ENCODE results near the gene DENND1A.
"Not testable (repeated sequence)": the region's sequence is repeated elsewhere in the genome, so short reads cannot be mapped to it uniquely, and the experiment has no call there.

DNA sequence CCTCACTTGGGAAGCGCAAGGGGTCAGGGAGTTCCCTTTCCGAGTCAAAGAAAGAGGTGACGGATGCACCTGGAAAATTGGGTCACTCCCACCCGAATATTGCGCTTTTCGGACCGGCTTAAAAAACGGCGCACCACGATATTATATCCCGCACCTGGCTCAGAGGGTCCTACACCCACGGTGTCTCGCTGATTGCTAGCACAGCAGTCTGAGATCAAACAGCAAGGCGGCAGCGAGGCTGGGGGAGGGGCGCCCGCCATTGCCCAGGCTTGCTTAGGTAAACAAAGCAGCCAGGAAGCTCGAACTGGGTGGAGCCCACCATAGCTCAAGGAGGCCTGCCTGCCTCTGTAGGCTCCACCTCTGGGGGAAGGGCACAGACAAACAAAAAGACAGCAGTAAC lies 26.4 kb downstream of the DENND1A start:
- TF ChIP-seq, protein P1, sequence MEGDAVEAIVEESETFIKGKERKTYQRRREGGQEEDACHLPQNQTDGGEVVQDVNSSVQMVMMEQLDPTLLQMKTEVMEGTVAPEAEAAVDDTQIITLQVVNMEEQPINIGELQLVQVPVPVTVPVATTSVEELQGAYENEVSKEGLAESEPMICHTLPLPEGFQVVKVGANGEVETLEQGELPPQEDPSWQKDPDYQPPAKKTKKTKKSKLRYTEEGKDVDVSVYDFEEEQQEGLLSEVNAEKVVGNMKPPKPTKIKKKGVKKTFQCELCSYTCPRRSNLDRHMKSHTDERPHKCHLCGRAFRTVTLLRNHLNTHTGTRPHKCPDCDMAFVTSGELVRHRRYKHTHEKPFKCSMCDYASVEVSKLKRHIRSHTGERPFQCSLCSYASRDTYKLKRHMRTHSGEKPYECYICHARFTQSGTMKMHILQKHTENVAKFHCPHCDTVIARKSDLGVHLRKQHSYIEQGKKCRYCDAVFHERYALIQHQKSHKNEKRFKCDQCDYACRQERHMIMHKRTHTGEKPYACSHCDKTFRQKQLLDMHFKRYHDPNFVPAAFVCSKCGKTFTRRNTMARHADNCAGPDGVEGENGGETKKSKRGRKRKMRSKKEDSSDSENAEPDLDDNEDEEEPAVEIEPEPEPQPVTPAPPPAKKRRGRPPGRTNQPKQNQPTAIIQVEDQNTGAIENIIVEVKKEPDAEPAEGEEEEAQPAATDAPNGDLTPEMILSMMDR (IDR thresholded peaks at IDR 0.05) = not testable (repeated sequence)
- TF ChIP-seq POLR2A (IDR thresholded peaks at IDR 0.05) = not testable (repeated sequence)

Measured in adrenal gland (tissue), 5 donors.